HL-60 (cell line): Measurements from ENCODE around the gene MADCAM1.

Experiments
- DNase-seq, 2 experiments: peaks; one replicate each; pipeline ENCODE4 v3.0.0-alpha.2; 2010 to 2020; ENCODE audit warnings: low read depth in 1 of 2, low spot score in 1 of 2
- H3K27ac ChIP-seq: fragments of 250-450 bp; sonication (Bioruptor Pico); replicated peaks from 2 replicates; pipeline ENCODE4 v1.5.1; 2020; ENCODE audit warnings: mild to moderate bottlenecking, moderate library complexity
- H3K27me3 ChIP-seq: fragments of 250-450 bp; sonication (Bioruptor Pico); 2 replicates; pipeline ENCODE4 v1.5.1; 2021; ENCODE audit warnings: mild to moderate bottlenecking, moderate library complexity; ENCODE audit not compliant: insufficient read depth, poor library complexity, severe bottlenecking
- H3K4me3 ChIP-seq: replicated peaks from 2 replicates; pipeline ENCODE4 v1.5.1; 2011; ENCODE audit warnings: mild to moderate bottlenecking, control low read depth, low read length; ENCODE audit not compliant: insufficient read depth
- GABPA ChIP-seq: IDR thresholded peaks from 2 replicates; pipeline ENCODE4 v1.6.1; 2012; ENCODE audit warnings: low read depth
- POLR2AphosphoS5 ChIP-seq: IDR thresholded peaks from 2 replicates; pipeline ENCODE4 v1.6.1; 2012; ENCODE audit warnings: low read depth
- REST ChIP-seq: IDR thresholded peaks from 2 replicates; pipeline ENCODE4 v1.6.1; 2012; ENCODE audit warnings: low read depth; ENCODE audit not compliant: insufficient replicate concordance
- SPI1 ChIP-seq: IDR thresholded peaks from 2 replicates; pipeline ENCODE4 v1.6.1; 2012; ENCODE audit warnings: low read depth, mild to moderate bottlenecking, borderline replicate concordance
- TF ChIP-seq, protein P1 (sequence below): IDR thresholded peaks from one replicate; pipeline ENCODE4 v1.5.1; 2011; ENCODE audit warnings: low read length, control low read depth, inconsistent platforms; ENCODE audit not compliant: insufficient read depth

Gene MADCAM1

DNA sequence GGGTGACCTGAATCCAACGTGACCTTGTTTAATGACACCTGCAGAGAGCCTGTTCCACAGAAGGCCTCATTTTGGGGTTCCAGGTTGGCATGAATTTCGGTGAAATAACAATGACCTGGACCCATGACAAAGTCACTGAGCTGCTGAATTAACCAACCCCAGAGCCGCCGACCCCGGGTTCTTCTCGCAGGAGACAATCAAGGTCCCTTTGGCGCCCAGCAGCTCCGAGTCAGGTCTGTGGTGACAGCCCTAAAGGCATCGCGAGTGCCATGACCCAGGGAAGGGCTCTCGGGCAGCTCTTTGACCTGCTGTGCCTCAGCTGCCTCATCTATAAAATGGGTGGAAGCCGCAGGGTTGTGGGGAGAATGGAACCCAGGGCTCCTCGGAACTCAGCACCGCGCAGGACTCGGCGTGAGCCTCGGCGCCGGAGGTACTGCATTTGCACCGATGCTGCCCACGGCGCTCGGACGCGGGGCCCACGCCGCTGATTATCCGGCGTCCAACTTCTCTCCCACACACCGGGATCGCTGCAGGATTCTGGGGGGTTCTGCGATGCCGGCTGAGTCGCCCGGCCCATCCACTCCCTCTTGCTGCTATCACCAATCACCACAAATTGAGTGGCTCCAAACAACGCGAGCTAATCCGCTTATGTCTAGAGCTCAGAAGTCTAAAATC, 41.1 kb upstream of the MADCAM1 start:
- Histone ChIP-seq H3K4me3 (no peak overlapping the region), H3K27ac (no peak overlapping the region), H3K27me3 (peaks cover 5% of the 10 kb centered on the region)
- TF ChIP-seq, protein P1, sequence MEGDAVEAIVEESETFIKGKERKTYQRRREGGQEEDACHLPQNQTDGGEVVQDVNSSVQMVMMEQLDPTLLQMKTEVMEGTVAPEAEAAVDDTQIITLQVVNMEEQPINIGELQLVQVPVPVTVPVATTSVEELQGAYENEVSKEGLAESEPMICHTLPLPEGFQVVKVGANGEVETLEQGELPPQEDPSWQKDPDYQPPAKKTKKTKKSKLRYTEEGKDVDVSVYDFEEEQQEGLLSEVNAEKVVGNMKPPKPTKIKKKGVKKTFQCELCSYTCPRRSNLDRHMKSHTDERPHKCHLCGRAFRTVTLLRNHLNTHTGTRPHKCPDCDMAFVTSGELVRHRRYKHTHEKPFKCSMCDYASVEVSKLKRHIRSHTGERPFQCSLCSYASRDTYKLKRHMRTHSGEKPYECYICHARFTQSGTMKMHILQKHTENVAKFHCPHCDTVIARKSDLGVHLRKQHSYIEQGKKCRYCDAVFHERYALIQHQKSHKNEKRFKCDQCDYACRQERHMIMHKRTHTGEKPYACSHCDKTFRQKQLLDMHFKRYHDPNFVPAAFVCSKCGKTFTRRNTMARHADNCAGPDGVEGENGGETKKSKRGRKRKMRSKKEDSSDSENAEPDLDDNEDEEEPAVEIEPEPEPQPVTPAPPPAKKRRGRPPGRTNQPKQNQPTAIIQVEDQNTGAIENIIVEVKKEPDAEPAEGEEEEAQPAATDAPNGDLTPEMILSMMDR: no peak
- TF ChIP-seq SPI1 (no peak), POLR2AphosphoS5 (no peak), GABPA (no peak), REST (no peak)
- DNase-seq: no peak

DNA sequence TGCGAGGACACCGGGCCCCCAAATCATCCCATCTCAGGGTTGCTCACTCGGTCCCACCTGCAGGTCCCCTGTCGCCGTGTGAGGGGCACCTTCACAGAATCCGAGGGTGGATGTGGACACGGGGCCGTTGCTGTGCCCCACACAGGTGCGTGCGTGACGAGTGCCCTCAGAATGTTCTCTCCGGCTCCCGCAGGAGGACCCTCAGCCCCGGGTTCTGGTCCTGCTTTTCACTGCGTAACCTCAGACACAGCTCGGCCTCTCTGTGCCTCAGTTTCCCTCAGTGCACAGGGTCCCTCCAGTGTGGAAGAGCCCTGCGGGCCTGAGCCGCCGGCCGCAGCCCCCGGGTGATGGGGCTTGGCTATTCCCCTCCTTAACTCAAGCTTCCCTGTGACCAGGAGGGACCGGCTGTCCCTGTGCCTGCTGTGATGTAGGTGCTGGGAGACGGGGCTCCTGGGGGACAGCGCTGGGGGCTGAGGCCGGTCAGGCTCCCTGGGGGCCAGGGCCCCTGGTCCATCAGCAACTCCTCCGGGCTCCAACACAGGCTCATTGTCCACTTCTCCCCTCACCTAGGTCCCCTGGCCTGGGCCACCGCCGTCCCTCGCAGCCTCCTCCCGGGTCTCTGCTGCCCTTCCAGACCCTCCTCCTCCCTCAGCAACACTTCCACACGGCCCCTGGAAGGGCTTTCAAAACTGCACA, 40.3 kb upstream of the MADCAM1 start:
- DNase-seq: no peak
- no peak overlapping the region for H3K4me3 ChIP-seq
- no peak overlapping the region for H3K27ac ChIP-seq
- TF ChIP-seq POLR2AphosphoS5: no peak
- H3K27me3 ChIP-seq: peaks cover 5% of the 10 kb centered on the region

DNA sequence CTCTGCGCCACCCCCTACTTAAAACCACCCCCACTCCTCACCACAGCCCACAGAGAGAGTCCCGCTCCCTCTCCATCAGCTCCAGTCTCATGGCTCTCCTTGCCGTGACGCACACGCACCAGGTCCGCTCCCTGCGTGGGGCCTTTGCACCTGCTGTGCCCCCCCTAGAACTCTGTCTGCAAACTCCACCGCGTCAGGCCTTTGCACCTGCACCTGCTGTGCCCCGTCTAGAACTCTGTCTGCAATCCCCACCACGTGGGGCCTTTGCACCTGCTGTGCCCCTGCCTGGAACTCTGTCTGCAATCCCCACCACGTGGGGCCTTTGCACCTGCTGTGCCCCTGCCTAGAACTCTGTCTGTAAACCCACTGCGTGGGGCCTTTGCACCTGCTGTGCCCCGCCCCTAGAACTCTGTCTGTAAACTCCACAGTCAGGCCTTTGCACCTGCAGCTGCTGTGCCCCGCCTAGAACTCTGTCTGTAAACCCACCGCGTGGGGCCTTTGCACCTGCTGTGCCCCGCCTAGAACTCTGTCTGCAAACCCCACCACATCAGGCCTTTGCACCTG, 39.7 kb upstream of the MADCAM1 start:
- H3K27me3 ChIP-seq: peaks cover 10% of the 10 kb centered on the region
- H3K27ac ChIP-seq: no peak overlapping the region
- no peak for DNase-seq
- TF ChIP-seq REST: no peak
- no peak for TF ChIP-seq POLR2AphosphoS5
- TF ChIP-seq, protein P1: no peak
- no peak overlapping the region for H3K4me3 ChIP-seq

- no peak for TF ChIP-seq POLR2AphosphoS5
- TF ChIP-seq, protein P1: no peak
- no peak for TF ChIP-seq GABPA
- no peak for TF ChIP-seq REST
- no peak for TF ChIP-seq SPI1
- H3K4me3 ChIP-seq: no peak overlapping the region
- peaks cover 18% of the 10 kb centered on the region for H3K27me3 ChIP-seq
- no peak overlapping the region for H3K27ac ChIP-seq
- no peak for DNase-seq
Measured at GRCh38 chr19:457636-458035, 38.6 kb upstream of the MADCAM1 start.
